ENCODE measurements around the gene FAM72D.
"Not testable (repeated sequence)": the region's sequence is repeated elsewhere in the genome, so short reads cannot be mapped to it uniquely, and the experiment has no call there.

FAM72D gene

DNA sequence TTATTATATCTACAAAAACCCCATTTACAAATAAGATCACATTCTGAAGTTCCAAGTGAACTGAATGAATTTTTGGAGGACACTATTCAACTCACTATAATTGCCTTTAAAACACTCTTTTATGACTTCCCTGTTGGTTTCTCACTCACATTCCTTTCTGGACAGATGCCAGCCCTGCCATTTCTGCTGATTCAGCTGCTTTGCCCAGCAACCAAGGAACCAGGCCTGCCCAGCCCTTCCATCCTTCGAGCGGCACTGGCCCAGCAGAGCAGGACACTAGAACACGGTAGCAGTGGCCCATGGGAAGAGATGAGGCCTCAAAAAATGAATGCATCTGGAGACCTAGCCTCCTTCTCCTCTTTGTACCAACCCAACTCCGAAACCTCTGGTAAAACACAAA lies 50.5 kb downstream of the FAM72D start:
- not testable (repeated sequence) for DNase-seq (ENCODE audit: low read depth)

DNA sequence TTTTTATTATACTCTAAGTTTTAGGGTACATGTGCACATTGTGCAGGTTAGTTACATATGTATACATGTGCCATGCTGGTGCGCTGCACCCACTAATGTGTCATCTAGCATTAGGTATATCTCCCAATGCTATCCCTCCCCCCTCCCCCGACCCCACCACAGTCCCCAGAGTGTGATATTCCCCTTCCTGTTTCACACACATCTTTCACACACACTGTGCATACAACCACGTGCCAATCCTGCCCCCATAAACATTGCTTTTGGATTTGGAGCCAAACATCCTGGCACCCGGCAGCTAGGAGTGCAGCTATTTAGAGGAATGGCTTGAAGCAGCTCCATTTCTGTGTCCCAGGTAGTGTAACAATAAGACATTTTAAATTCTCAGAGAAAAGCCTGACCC lies 51.4 kb downstream of the FAM72D start:
- not testable (repeated sequence) for DNase-seq (ENCODE audit: low read depth)

DNA sequence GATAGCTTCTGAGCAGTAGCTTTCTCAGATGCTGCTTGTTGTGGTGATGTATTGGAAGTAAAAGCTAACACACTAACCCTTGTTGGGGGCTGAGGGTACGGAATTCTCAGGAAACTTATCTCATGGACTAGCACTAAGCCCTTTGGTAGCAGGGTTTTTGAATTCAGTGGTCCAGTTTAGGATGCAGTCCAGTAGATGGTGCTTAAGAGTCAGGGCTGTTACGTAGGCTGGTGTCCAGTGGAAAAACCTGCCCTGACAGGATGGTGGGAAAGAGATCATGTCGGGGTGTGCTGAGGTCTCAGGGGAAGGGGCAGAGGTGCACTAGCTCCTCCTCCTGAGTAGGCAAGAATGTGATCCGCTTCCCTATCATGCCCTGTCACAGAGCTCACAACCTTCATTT lies 59.6 kb downstream of the FAM72D start:
- not testable (repeated sequence) for DNase-seq (ENCODE audit: low read depth)

DNA sequence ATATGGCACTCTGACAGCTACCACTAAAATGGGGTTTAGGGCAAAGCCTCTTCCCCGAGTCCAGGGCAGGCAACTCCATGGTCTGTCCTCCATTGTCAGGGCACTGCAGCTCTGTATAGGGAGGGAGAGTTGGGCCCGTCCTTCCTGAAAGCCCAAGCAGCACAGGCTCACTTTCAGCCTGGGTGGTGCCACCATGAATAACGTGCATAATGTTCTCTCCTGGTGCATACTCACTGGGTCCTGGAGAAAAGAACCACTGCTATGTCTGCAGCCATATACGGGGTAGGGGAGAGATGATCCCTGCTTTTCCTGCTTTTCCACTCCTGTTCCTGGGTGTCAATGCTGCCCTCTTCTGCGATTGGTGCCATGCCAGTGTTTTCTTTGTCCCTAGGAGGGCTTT lies 60.1 kb downstream of the FAM72D start:
- not testable (repeated sequence) for DNase-seq (ENCODE audit: low read depth)

DNA sequence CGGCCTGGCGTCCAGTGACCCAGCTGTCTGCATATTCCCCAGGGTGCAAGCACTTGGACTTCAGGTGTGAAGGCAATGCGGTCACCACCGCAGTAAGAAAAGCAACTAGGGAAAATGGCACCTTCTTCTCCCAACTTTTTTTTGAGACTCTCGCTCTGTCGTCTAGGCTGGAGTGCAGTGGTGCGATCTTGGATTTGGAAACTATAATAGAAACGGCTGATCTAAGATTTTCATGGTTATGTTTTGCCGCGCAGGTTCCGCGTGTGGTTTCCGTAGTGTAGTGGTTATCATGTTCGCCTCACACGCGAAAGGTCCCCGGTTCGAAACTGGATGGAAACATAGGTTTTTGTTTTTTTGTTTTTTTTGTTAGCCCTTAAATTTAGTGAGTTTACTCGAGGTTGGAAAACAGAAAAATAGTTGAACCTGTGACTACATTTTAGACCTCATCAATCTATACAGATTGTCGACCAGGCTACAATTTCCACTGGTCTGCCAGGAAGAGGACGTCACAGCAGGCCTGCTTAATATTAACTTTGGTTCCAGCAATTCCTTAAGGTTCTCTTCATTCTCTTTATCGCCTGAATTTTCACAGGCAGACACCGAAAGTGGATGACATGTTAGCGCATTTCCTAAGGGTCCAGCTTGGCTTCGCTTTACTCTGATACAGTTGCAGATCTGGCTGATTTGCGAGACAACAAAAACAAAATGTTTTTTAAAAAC lies 61.3 kb downstream of the FAM72D start:
- peak; percentile 10 for DNase-seq (ENCODE audit: low read depth)

DNA sequence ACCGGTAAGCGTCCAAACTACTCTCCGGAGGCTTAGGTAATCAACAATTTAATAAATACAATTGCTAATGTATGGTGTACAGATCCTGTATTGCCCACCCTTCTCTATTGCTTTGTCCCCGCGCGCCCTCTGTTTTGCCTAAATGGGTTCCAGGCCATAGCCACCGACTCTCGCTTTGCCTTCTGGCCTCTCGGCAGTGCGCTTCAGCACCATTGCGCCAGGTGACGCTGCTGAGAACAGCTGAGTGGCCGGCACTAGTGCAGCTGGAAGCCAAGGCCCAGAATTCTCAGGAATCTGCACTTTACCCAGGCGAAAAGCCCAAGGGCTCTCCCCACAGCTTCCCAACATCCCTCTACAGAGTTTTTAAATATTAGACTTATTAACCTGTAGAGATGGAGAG lies 61.9 kb downstream of the FAM72D start:
- not testable (repeated sequence) for DNase-seq (ENCODE audit: low read depth)

DNA sequence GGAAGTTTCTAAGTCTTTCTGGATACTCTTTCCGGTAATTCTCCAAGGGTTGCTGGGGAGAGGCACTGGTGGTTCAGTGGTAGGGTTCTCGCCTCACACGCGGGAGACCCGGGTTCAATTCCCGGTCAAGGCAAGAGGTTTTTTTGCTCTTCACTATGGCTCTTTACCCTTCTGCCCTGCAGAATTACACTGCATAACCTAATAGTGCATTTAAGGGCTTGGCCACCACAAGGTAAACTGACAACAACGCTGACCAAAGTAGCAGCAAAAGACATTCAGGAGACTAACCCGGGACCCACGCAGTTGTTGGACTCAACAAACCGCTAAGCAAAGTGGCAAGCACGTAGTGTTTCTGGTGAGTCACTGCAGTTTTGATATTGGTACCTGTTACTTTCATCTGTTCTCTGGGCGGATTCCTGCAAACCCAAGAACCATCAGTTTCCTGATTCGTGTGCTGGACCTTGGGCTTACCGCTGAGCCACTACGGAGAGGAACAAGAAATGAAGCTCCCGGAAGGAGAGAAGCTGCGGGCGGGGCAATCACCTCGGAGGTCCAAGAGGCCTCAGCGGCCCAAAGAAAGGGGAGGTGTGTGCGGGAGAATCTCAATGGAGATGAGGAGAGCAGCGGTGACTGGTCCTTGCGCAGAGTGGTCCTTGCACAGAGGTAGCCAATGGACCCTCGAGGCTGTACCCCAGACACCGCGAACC lies 65.4 kb downstream of the FAM72D start:
- DNase-seq (ENCODE audit: low read depth) = not testable (repeated sequence)
